ENCODE measurements around the gene OLIG3.

The OLIG3 gene

GRCh38 chr6:137496909-137497720, 2.9 kb upstream of the OLIG3 start:
- intact Hi-C loops (cut with DNase I), result no loop called here
- no peak for DNase-seq

GRCh38 chr6:137496368-137496767, 2.2 kb upstream of the OLIG3 start:
- no peak for DNase-seq
- intact Hi-C loops (cut with DNase I), result no loop called here

GRCh38 chr6:137495703-137496336, 1.6 kb upstream of the OLIG3 start:
- intact Hi-C loops (cut with DNase I), result no loop called here
- no peak for DNase-seq

GRCh38 chr6:137494988-137495702, 951 bp upstream of the OLIG3 start:
- intact Hi-C loops (cut with DNase I), result no loop called here
- DNase-seq, result no peak

- no peak for DNase-seq
- intact Hi-C loops (cut with DNase I), result no loop called here
Observed at GRCh38 chr6:137493218-137494038, 766 bp downstream of the OLIG3 start.

- no peak for DNase-seq
- intact Hi-C loops (cut with DNase I), result no loop called here
Observed at GRCh38 chr6:137492289-137493217, 1.6 kb downstream of the OLIG3 start.

GRCh38 chr6:137491478-137491877, 2.7 kb downstream of the OLIG3 start:
- intact Hi-C loops (cut with DNase I), result no loop called here
- no peak for DNase-seq

DNA sequence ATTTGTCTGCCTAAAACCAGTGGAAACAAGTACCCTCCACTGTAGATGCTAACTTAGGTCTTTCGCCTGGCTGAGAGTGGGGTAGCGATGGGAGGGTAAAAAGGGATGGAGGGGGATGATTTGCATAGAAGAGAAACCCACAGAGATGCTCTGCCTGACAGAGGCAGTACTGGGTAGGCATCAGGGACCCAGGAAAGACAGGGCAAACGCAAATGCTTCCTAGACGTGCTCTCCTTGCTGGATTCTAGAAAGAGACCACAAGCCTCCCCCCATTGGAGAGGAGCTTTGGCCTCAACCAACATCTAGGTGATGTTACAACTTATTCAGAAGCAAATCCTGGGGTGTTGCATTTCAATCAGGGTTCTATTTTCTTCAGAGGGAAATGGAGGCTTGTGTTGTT, 3.2 kb downstream of the OLIG3 start:
- no peak for DNase-seq
- intact Hi-C loops (cut with DNase I), result no loop called here

GRCh38 chr6:137490006-137490905, 3.9 kb downstream of the OLIG3 start:
- intact Hi-C loops (cut with DNase I), result no loop called here
- DNase-seq, result no peak

GRCh38 chr6:137489046-137490005, 4.9 kb downstream of the OLIG3 start:
- intact Hi-C loops (cut with DNase I), result no loop called here
- no peak for DNase-seq

- intact Hi-C loops (cut with DNase I), result no loop called here
- no peak for DNase-seq
Observed at GRCh38 chr6:137488150-137489045, 5.8 kb downstream of the OLIG3 start.

GRCh38 chr6:137487869-137488149, 6.4 kb downstream of the OLIG3 start:
- intact Hi-C loops (cut with DNase I), result no loop called here
- no peak for DNase-seq

- intact Hi-C loops (cut with DNase I), result no loop called here
- DNase-seq, result no peak
Observed at GRCh38 chr6:137487181-137487868, 6.9 kb downstream of the OLIG3 start.

- intact Hi-C loops (cut with DNase I), result no loop called here
Observed at GRCh38 chr6:137486416-137486815, 7.8 kb downstream of the OLIG3 start.

GRCh38 chr6:137480431-137480830, 13.8 kb downstream of the OLIG3 start:
- intact Hi-C loops (cut with DNase I), result no loop called here

More at GRCh38 chr6:137486416-137486815, 7.8 kb downstream of the OLIG3 start:
- DNase-seq, result no peak

More at GRCh38 chr6:137480431-137480830, 13.8 kb downstream of the OLIG3 start:
- no peak for DNase-seq

Measured in head of caudate nucleus (tissue), 42 donors.